HEK293 (cell line): ENCODE data around the gene HSF5.

Source experiments
- REST ChIP-seq: fragments of 450-650 bp; formaldehyde crosslinking; IDR thresholded peaks from 2 replicates; pipeline ENCODE4 v1.5.1; 2016; ENCODE audit warnings: missing biosample characterization, missing genetic modification characterization
- ZEB2 ChIP-seq: fragments of 450-650 bp; formaldehyde crosslinking; IDR thresholded peaks from 2 replicates; pipeline ENCODE4 v1.5.1; 2016; ENCODE audit warnings: missing biosample characterization, missing genetic modification characterization
- ZNF214 ChIP-seq: fragments of 450-650 bp; formaldehyde crosslinking; IDR thresholded peaks from 2 replicates; pipeline ENCODE4 v1.5.1; 2017; ENCODE audit warnings: missing biosample characterization, mild to moderate bottlenecking, missing genetic modification characterization, borderline replicate concordance

- TF ChIP-seq ZNF214 (no peak), REST (tag by site-specific recombination) (no peak), ZEB2 (tag by site-specific recombination) (no peak)
Measured at GRCh38 chr17:58536542-58536941, 48.3 kb upstream of the HSF5 start.
